Endothelial cell of umbilical vein (primary cell): ENCODE measurements around the gene WAPL. TPM values are rescaled to one million over a fixed set of nuclear protein-coding genes. Genes with fewer than 3 reads are reported as not detected.

Experiments
- BruUV-seq: library from RNA; stranded (reverse); fragments of 400-500 nt; replicated peaks from 2 replicates; lab custom pipeline; 2021; lab: Mats Ljungman, UMichigan
- CTCF ChIA-PET: fragments of 300-600, 350-600 bp; sonication (Branson Sonifier 250); formaldehyde crosslinking; loops from one replicate; lab custom pipeline; 2021; ENCODE audit warnings: antibody characterized with exemption, inconsistent platforms; lab: Charles Lee
- POLR2A ChIA-PET: fragments of 300-600, 350-600 bp; sonication (Branson Sonifier 250); formaldehyde crosslinking; loops from one replicate; lab custom pipeline; 2021; ENCODE audit warnings: antibody characterized with exemption, inconsistent platforms; lab: Charles Lee
- DNase-seq: peaks from one replicate; pipeline ENCODE4 v3.0.0-alpha.2; 2011; ENCODE audit warnings: low read depth, low spot score
- FAIRE-seq: peaks from 2 replicates; lab custom pipeline; 2011; peaks lifted over from hg19 to GRCh38; lab: Jason Lieb, UNC
- H2AFZ ChIP-seq: 2 replicates; pipeline ENCODE4 v1.6.0; 2012; ENCODE audit warnings: low read depth, low read length, control low read depth, inconsistent platforms
- H3K27ac ChIP-seq: 2 replicates; pipeline ENCODE4 v1.5.1; 2011; ENCODE audit warnings: low read depth, mild to moderate bottlenecking, control low read depth, low read length, moderate library complexity; ENCODE audit not compliant: insufficient read depth
- H3K27me3 ChIP-seq, 2 experiments: 2 replicates each; pipeline versions ENCODE4 v1.6.0 to v1.6.1; 2011; ENCODE audit warnings: low read length in 2 of 2, mixed read lengths in 1 of 2; ENCODE audit not compliant: control insufficient read depth in 2 of 2, insufficient read depth in 2 of 2
- H3K36me3 ChIP-seq, 2 experiments: 2 replicates in 1 of 2; 3 replicates in 1 of 2; pipeline ENCODE4 v1.5.1; 2011; ENCODE audit warnings: low read length in 2 of 2, mild to moderate bottlenecking in 1 of 2, moderate library complexity in 1 of 2; ENCODE audit not compliant: control insufficient read depth in 2 of 2, insufficient read depth in 2 of 2; ENCODE audit errors: extremely low read depth in 1 of 2
- H3K4me1 ChIP-seq: 3 replicates; pipeline ENCODE4 v1.5.1; 2011; ENCODE audit warnings: mild to moderate bottlenecking, low read length; ENCODE audit not compliant: control insufficient read depth, insufficient read depth; ENCODE audit errors: extremely low read depth
- H3K4me2 ChIP-seq: 2 replicates; pipeline ENCODE4 v1.6.1; 2011; ENCODE audit warnings: low read length, control low read depth, mixed read lengths; ENCODE audit not compliant: insufficient read depth
- H3K4me3 ChIP-seq, 3 experiments: fragments of 200-600 bp in 1 of 3; sonication (generic), shearing (Covaris generic) in 1 of 3; replicated peaks in 1 of 3; 2 replicates each; pipeline ENCODE4 v1.5.1; 2011 to 2016; ENCODE audit warnings: control low read depth in 3 of 3, low read length in 3 of 3, mild to moderate bottlenecking in 2 of 3, inconsistent platforms in 1 of 3, low read depth in 1 of 3, moderate library complexity in 1 of 3; ENCODE audit not compliant: insufficient read depth in 1 of 3
- H3K79me2 ChIP-seq: 2 replicates; pipeline ENCODE4 v1.6.0; 2012; ENCODE audit warnings: low read length, inconsistent platforms; ENCODE audit not compliant: control insufficient read depth, insufficient read depth
- H3K9ac ChIP-seq: replicated peaks from 2 replicates; pipeline ENCODE3; 2011; ENCODE audit warnings: low read length, control low read depth; ENCODE audit not compliant: insufficient read depth; ENCODE audit errors: extremely low read depth
- H3K9me1 ChIP-seq: replicated peaks from 3 replicates; pipeline ENCODE4 v1.6.0; 2011; ENCODE audit warnings: mild to moderate bottlenecking, low read length; ENCODE audit not compliant: control insufficient read depth, insufficient read depth; ENCODE audit errors: extremely low read depth
- H3K9me3 ChIP-seq: replicated peaks from 2 replicates; pipeline ENCODE4 v1.5.1; 2012; ENCODE audit warnings: low read length, inconsistent platforms; ENCODE audit not compliant: control insufficient read depth, insufficient read depth
- H4K20me1 ChIP-seq: replicated peaks from 2 replicates; pipeline ENCODE3; 2011; ENCODE audit warnings: mild to moderate bottlenecking, low read length; ENCODE audit not compliant: control insufficient read depth, insufficient read depth; ENCODE audit errors: extremely low read depth
- CTCF ChIP-seq, 2 donors: IDR thresholded peaks; 1 replicate in 1 of 2; 2 replicates in 1 of 2; pipeline ENCODE4 v1.5.1; 2011; ENCODE audit warnings: low read length in 2 of 2, mild to moderate bottlenecking in 2 of 2, moderate library complexity in 2 of 2, control low read depth in 1 of 2, inconsistent platforms in 1 of 2, low read depth in 1 of 2; ENCODE audit not compliant: insufficient read depth in 1 of 2; ENCODE audit errors: extremely low read depth in 1 of 2
- EZH2 ChIP-seq: IDR thresholded peaks from 2 replicates; pipeline ENCODE4 v1.6.1; 2012; ENCODE audit warnings: borderline replicate concordance, low read depth, mild to moderate bottlenecking, moderate library complexity, low read length, inconsistent platforms; ENCODE audit not compliant: severe bottlenecking
- FOS ChIP-seq: IDR thresholded peaks from 2 replicates; pipeline ENCODE4 v1.6.1; 2011; ENCODE audit warnings: mild to moderate bottlenecking, low read length, moderate library complexity, borderline replicate concordance; ENCODE audit not compliant: insufficient read depth
- GATA2 ChIP-seq: IDR thresholded peaks from 2 replicates; pipeline ENCODE4 v1.7.0; 2011; ENCODE audit warnings: low read depth, mild to moderate bottlenecking, moderate library complexity, mixed read lengths, low read length; ENCODE audit not compliant: insufficient read length, insufficient read depth
- JUN ChIP-seq: IDR thresholded peaks from 2 replicates; pipeline ENCODE4 v1.6.1; 2011; ENCODE audit warnings: borderline replicate concordance, low read depth; ENCODE audit not compliant: insufficient read length, insufficient read depth
- MYC ChIP-seq: IDR thresholded peaks from one replicate; pipeline ENCODE4 v1.6.1; 2011; ENCODE audit warnings: mild to moderate bottlenecking, low read depth, low read length
- POLR2A ChIP-seq: IDR thresholded peaks from 2 replicates; pipeline ENCODE4 v1.6.1; 2012; ENCODE audit warnings: low read depth, mild to moderate bottlenecking, control low read depth, low read length
- POLR2AphosphoS5 ChIP-seq: IDR thresholded peaks from 2 replicates; pipeline ENCODE4 v1.6.1; 2012; ENCODE audit warnings: low read depth, mild to moderate bottlenecking, control low read depth, low read length, moderate library complexity; ENCODE audit not compliant: insufficient read depth
- dilution Hi-C: fragments of 300-500 bp; cut with MboI; formaldehyde crosslinking; loops from one replicate; pipeline ENCODE4 v1.15.0; 2019; ENCODE audit warnings: low sequenced_read_pairs; ENCODE audit not compliant: extremely low pct_ligation_motif_present
- intact Hi-C: fragments of 100-400 bp; cut with micrococcal nuclease; formaldehyde crosslinking; loops from one replicate; pipeline ENCODE4 v1.10.0; 2022
- polyA plus RNA-seq, 4 experiments: library from polyadenylated mRNA; depleted of rRNA in 3 of 4; stranded (reverse) in 3 of 4; unstranded in 1 of 4; fragments of >200 nt; gene quantifications; 2 replicates each; pipeline versions ENCODE4 v1.2.1 to v1.2.3, GENCODE V29; 2011 to 2012; ENCODE audit warnings: missing spikeins in 1 of 4
- total RNA-seq: library from RNA; stranded (reverse); gene quantifications from 2 replicates; pipeline ENCODE4 v1.2.3, GENCODE V29; 2021
- TF ChIP-seq, protein P1 (sequence below): IDR thresholded peaks from 2 replicates; pipeline ENCODE4 v1.6.1; 2011; ENCODE audit not compliant: insufficient read depth, insufficient read length

WAPL gene
- total and polyA plus RNA-seq, 2 donors (not counting 3 experiments of a cell fraction or from before 2014, with no cell fraction given): 9.2 to 35.1 TPM

DNA sequence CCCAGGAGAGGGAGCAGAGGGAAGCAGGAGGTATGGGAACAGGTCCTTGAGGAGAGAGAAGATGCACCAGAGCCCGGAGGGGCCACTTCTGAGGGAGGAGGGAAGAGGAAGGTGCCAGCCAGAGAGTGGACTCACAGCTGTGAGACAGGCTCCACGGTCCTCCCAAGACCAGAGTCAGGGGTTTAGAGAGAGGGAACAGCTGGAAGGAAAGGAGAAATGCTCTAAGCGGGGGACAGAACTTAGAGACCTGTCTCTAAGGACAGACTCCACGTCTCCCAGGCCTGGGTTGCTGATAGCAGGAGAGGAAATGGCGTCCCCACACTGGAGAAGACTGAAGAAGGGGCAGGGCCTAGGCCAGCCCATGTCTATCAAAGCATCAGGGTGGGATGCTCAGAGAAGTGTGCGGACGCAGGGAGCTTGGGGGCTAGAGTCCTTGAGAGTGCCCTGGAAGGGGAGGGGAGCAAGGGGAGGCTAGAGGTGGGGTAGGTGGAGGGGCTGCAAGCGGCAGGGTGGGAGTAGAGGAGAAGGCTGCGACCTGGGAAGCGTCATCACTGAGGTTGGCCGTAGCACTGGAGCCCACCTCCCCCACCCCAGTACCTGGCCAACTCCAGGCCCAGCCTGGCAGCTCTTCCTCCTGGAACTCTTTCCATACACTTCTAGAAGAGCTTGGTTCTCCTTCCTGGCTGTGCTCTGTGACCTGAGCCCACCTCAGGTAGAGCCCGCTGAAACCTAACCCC lies 129.4 kb downstream of the WAPL start:
- Histone ChIP-seq H3K4me1 (no peaks in the 10 kb centered on the region), H3K9ac (no peak overlapping the region), H3K4me2 (no peak overlapping the region), H3K79me2 (no peaks in the 10 kb centered on the region), H3K27me3 (peaks cover 18 to 24% of the 10 kb centered on the region in 2 experiments), H3K9me3 (no peaks in the 10 kb centered on the region), H3K27ac (no peak overlapping the region), H2AFZ (no peak overlapping the region), H4K20me1 (no peaks in the 10 kb centered on the region), H3K4me3 (no peak overlapping the region), H3K9me1 (no peaks in the 10 kb centered on the region), H3K36me3 (no peaks in the 10 kb centered on the region)
- ChIA-PET POLR2A (no interaction called here), CTCF (interaction anchor here (1.6 to 4.2 kb wide), 2 partner anchors 8 to 193 kb away, joined by 5 to 22 read pairs; no protein-coding TSS in a partner anchor)
- TF ChIP-seq CTCF (IDR thresholded peaks at IDR 0.05; ENCODE audit: extremely low read depth in 1 of 2, insufficient read depth in 1 of 2, low read depth in 1 of 2, low read length in 2 of 2): no peak
- no peak for TF ChIP-seq FOS
- no peak for TF ChIP-seq POLR2A
- TF ChIP-seq, protein P1, sequence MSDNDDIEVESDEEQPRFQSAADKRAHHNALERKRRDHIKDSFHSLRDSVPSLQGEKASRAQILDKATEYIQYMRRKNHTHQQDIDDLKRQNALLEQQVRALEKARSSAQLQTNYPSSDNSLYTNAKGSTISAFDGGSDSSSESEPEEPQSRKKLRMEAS: no peak
- no peak for TF ChIP-seq JUN
- TF ChIP-seq GATA2: no peak
- TF ChIP-seq EZH2: no peak
- TF ChIP-seq MYC: no peak
- TF ChIP-seq POLR2AphosphoS5: no peak
- dilution Hi-C loops: no loop called here
- no TSS peak for BruUV-seq
- intact Hi-C loops: no loop called here
- DNase-seq (no peak), FAIRE-seq (no peak)
